ENCODE data around the gene KCNMA1. TPM values are rescaled to one million over a fixed set of nuclear protein-coding genes. Genes with fewer than 3 reads are reported as not detected.

Gene KCNMA1
- total RNA-seq, 1 donor from 2014 or later = 30.1 TPM

DNA sequence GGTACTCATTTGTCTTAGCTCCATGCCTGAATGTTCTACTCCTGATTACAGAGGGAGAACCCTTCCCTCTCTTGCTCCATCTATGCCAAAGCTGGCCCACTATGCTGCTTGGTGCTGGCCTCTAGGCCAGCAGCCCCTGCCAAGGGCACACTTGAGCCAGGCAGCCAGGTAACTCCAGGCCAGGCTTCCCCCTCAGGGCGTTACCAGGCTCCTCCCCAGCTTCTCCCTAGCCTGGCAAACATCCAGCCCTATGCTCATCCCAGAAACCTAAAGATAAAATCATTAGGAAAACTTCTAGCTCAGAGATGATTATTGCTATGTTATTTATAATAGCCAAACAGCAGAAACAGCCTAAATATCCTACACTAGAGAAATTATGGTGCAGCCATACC is 103.7 kb downstream of the KCNMA1 start:
- peaks cover 6% of the 10 kb centered on the region for H3K27me3 Mint-ChIP-seq
- peaks cover 37% of the 10 kb centered on the region for H3K4me1 Mint-ChIP-seq (ENCODE audit: unreplicated experiment)
- DNase-seq (ENCODE audit: extremely low spot score, unreplicated experiment) = no peak
- peak overlapping the region; percentile 28 for H3K27ac Mint-ChIP-seq
- H3K4me3 Mint-ChIP-seq = no peak overlapping the region
- TF ChIP-seq, protein P1, sequence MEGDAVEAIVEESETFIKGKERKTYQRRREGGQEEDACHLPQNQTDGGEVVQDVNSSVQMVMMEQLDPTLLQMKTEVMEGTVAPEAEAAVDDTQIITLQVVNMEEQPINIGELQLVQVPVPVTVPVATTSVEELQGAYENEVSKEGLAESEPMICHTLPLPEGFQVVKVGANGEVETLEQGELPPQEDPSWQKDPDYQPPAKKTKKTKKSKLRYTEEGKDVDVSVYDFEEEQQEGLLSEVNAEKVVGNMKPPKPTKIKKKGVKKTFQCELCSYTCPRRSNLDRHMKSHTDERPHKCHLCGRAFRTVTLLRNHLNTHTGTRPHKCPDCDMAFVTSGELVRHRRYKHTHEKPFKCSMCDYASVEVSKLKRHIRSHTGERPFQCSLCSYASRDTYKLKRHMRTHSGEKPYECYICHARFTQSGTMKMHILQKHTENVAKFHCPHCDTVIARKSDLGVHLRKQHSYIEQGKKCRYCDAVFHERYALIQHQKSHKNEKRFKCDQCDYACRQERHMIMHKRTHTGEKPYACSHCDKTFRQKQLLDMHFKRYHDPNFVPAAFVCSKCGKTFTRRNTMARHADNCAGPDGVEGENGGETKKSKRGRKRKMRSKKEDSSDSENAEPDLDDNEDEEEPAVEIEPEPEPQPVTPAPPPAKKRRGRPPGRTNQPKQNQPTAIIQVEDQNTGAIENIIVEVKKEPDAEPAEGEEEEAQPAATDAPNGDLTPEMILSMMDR (conservative IDR thresholded peaks at IDR 0.05) = no peak
- H3K36me3 Mint-ChIP-seq = no peaks in the 10 kb centered on the region
- H3K9me3 Mint-ChIP-seq = no peaks in the 10 kb centered on the region

- H3K4me3 Mint-ChIP-seq = no peak overlapping the region
- DNase-seq (ENCODE audit: extremely low spot score, unreplicated experiment) = no peak
Observed at GRCh38 chr10:77533146-77533886, 104.3 kb downstream of the KCNMA1 start.

GRCh38 chr10:77532068-77532467 is 105.5 kb downstream of the KCNMA1 start:
- Mint-ChIP-seq H3K4me1 (ENCODE audit: unreplicated experiment) (peaks cover 41% of the 10 kb centered on the region), H3K27ac (peak overlapping the region; percentile 11), H3K9me3 (no peaks in the 10 kb centered on the region), H3K27me3 (peaks cover 6% of the 10 kb centered on the region), H3K36me3 (no peaks in the 10 kb centered on the region), H3K4me3 (no peak overlapping the region)
- TF ChIP-seq, protein P1 (conservative IDR thresholded peaks at IDR 0.05) = no peak
- no peak for DNase-seq (ENCODE audit: extremely low spot score, unreplicated experiment)

More at GRCh38 chr10:77533146-77533886, 104.3 kb downstream of the KCNMA1 start:
- Mint-ChIP-seq H3K27ac (peak overlapping the region; percentile 56), H3K36me3 (no peaks in the 10 kb centered on the region), H3K27me3 (peaks cover 6% of the 10 kb centered on the region), H3K9me3 (no peaks in the 10 kb centered on the region), H3K4me1 (ENCODE audit: unreplicated experiment) (peaks cover 37% of the 10 kb centered on the region)
- TF ChIP-seq, protein P1 (conservative IDR thresholded peaks at IDR 0.05) = no peak

DNA sequence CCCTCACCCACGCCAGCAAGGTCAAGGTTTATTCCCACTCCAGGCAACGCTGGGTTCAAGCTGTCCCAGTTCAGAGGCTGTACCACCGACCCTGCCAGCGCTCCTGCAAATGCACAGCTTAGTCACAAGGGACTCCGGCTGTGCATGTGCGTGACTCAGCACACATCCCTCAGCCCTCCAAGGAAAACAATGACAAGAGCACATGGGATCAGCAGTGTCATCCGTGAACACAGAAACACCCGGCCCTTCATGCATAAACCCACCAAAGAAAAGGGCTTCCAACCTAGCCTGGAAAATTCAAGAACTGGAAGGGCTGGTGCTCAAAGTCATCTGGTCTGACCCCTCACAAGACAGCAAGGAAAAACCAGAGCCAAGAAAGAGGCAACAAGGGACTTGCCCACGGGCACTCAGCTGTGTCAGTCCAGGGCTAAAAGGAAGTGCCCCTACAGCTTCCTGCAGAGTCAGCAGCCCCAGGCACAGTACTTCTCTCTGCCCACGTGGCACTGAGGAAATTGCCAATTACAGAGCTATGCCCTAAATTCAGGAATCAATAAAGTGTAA is 106.1 kb downstream of the KCNMA1 start:
- TF ChIP-seq, protein P1 (conservative IDR thresholded peaks at IDR 0.05) = no peak
- H3K27me3 Mint-ChIP-seq = peaks cover 6% of the 10 kb centered on the region
- H3K4me1 Mint-ChIP-seq (ENCODE audit: unreplicated experiment) = peaks cover 46% of the 10 kb centered on the region
- H3K9me3 Mint-ChIP-seq = no peaks in the 10 kb centered on the region
- H3K4me3 Mint-ChIP-seq = no peak overlapping the region
- no peaks in the 10 kb centered on the region for H3K36me3 Mint-ChIP-seq
- DNase-seq (ENCODE audit: extremely low spot score, unreplicated experiment) = no peak
- H3K27ac Mint-ChIP-seq = peak overlapping the region; percentile 11

DNA sequence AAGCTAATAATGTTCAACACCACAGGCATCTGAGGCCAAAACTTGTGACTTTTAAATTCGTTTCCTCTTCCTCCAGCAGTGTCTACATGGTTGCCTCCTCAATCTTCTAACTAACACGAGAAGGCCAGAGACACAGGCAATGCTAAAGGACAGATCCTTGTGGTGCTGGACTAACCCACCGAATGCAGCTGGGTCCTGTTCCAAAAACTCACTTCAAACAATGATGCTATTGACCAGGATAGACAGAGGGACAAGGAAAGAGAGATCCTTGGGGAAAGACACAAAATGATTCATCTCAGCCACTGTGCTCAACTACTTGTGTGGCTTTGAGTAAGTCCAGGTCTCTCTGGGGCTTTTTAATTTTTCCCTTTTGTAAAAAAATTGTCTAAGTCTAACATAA is 107.6 kb downstream of the KCNMA1 start:
- no peak for DNase-seq (ENCODE audit: extremely low spot score, unreplicated experiment)
- H3K4me1 Mint-ChIP-seq (ENCODE audit: unreplicated experiment) = peaks cover 48% of the 10 kb centered on the region
- no peak overlapping the region for H3K4me3 Mint-ChIP-seq
- no peaks in the 10 kb centered on the region for H3K9me3 Mint-ChIP-seq
- no peaks in the 10 kb centered on the region for H3K36me3 Mint-ChIP-seq
- H3K27ac Mint-ChIP-seq = no peak overlapping the region
- TF ChIP-seq, protein P1 (conservative IDR thresholded peaks at IDR 0.05) = no peak
- peaks cover 6% of the 10 kb centered on the region for H3K27me3 Mint-ChIP-seq
